ENCODE data around the gene IDI1.

DNA sequence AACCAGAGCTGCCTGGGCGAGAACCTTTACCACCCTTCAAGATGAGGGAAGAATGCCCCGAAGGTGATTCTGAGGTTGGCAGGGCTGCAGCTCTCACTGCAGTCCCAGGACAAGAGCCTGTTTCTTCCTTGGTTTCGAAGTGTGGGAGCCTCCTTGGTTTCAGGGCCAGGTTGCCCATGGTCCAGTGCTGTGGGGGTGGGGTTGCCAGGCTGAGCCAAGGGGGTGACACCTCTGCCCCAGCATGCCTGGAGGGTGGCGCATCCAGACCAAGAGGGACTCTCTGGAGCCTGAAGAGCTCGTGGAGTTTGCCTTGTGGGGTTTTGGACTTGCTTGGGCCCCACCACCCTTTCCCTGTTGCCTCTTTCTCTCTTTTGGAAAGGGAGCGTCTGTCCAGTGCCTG lies 48.5 kb upstream of the IDI1 start:
- TF ChIP-seq POLR2A (IDR thresholded peaks at IDR 0.05) = no peak
- TF ChIP-seq CTCF (IDR thresholded peaks at IDR 0.05) = no peak

Measured in lower leg skin (tissue), 3 donors.